NOMO-1 treated with DMSO at 0.1 percent for 48 hours (cell line): Measurements from ENCODE around the gene TDP2.

Source experiments
- DNase-seq: peaks from one replicate; lab custom pipeline; 2025; ENCODE audit not compliant: unreplicated experiment; lab: John Stamatoyannopoulos, UW

The TDP2 gene, protein sequence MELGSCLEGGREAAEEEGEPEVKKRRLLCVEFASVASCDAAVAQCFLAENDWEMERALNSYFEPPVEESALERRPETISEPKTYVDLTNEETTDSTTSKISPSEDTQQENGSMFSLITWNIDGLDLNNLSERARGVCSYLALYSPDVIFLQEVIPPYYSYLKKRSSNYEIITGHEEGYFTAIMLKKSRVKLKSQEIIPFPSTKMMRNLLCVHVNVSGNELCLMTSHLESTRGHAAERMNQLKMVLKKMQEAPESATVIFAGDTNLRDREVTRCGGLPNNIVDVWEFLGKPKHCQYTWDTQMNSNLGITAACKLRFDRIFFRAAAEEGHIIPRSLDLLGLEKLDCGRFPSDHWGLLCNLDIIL

DNA sequence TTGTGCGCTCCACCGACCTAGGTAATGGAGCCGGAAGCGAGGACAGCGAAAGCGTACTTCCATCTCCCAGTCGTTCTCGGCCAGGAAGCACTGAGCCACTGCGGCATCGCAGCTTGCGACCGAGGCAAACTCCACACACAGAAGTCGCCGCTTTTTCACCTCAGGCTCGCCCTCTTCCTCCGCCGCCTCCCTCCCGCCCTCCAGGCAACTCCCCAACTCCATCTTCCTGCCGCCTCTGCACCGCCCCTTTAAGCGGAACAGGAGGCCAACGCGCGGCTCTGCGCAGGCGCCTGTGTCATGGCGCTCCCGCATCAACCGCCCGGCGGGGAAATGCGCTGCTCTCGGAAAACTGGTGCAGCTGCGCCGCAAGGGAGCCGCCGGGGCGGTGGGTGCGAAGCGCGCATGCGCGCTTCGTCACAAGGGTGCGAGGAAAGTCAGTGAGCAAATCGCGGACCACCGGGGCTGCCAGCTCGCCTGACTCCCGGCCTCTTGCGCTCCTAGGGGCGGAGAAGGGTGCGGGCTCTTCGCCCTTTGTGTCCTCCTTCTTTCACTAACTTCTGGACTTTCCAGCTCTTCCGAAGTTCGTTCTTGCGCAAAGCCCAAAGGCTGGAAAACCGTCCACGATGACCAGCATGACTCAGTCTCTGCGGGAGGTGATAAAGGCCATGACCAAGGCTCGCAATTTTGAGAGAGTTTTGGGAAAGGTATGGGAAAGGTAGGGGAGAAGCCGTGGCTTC, at the start of gene TDP2, which contains the start of gene ACOT13:
Gene TDP2, minus strand, starts transcription at position 259 of the 737 bp plus-strand sequence. Its CDS starts 37 bp downstream, at position 222.
Gene ACOT13, plus strand, starts transcription at position 437 of the 737 bp plus-strand sequence. Its CDS starts 187 bp downstream, at position 624.
- peak; percentile 94 for DNase-seq

DNA sequence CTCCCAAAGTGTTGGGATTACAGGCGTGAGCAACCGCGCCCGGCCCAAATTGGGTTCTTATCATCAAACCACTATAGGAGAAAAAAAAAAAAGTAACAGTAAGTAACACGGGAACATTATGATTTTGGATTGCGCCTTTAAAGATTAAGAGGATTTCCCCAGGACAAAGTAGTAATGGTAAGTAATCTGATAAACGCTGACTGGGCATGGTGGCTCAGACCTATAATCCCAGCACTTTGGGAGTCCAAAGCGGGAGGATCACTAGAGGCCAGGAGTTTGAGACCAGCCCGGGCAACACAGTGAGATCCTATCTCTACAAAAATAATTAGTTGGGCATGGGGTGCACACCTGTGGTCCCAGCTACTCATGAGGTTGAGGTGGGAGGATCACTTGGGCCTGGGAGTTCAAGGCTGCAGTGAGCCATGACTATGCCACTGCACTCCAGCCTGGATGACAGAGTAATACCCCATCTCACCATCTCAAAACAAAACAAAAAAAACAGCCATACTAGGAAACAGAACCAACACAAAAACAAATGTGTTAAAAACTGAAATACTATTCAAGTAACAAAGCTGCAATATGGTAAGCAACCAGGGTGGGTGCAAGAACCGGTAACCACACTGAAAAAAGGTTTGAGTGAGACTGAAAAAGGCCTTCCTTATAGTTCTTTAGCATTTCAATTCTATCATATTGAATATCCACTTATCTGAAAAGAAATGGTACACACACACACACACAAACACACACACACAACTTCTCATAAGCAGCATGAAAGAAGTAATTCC, 44.0 kb upstream of the TDP2 start:
- DNase-seq = no peak

DNA sequence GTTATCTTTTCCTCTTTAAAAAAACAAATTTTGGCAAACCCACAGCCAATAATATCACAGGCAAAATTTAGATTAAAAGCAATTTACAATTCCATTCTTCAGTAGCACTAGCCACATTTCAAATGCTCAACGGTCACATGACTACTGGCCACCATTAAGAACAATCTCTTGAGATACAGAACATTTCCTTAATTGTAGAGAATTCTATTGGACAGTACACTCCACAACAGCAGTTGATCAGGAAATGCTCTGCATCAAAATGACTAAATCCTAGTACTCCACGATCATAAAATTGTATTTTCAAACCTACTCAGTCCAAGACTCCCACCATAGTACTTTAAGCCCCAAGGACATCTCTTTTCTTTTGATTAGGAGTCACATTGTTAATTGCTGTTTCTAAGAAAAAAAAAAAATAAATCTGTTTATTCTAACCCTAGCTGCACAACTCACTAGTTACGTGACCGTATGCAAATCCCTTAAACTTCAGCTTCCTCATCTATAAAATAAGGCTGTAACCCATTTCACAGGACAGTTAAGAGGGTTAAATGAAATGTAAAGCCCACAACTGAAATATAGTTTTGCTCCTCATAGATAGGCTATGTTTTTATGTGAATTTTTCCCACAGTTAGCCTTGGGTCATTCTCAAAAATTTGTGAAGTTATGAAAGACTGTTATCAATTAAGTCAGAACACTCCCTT, 42.5 kb upstream of the TDP2 start:
- no peak for DNase-seq

- DNase-seq = no peak
Observed at GRCh38 chr6:24708612-24709011, 41.9 kb upstream of the TDP2 start.

DNA sequence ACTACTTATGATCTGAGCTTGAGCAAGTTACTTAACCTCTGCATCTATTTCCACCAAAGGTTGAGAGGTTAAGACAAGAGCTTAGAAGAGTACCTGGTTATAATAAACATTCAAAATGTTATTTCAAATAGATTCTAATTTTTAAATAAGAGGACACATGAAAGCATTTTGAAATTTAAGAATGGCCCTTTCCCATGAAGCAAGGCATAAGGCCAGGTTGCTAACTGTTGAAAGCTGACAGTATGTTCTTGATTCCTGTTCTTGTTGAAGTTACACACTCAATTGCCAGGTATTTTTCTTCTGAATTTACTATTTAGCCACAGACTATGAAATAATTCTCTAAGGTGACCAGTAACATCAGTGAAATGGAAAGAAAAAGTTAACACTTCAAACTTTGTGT, 37.8 kb upstream of the TDP2 start:
- DNase-seq = no peak

GRCh38 chr6:24702720-24703282, 36.1 kb upstream of the TDP2 start:
- no peak for DNase-seq

GRCh38 chr6:24699521-24700359, 33.0 kb upstream of the TDP2 start:
- no peak for DNase-seq

DNA sequence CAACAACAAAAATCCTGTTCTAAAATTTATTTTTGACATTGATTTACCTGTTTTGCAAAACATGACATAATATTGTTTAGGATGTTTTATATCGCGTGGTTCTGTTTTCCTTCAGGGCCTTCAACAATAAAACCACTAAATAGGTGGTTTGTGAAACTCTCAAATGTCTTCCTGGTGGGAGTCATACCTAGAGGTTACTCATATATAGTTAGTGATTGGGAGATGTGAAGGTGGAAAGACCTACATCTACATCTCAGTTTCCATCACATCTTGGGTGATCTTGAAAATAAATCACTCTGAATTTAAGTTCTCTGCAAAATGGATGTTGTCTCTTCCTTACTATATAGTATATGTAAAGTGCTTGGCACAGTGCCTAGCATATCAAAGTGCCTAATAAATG, 29.4 kb upstream of the TDP2 start:
- DNase-seq = no peak

- peak; percentile 40 for DNase-seq
Observed at GRCh38 chr6:24695635-24696034, 28.9 kb upstream of the TDP2 start.

- DNase-seq = no peak
Observed at GRCh38 chr6:24694198-24694597, 27.5 kb upstream of the TDP2 start.

DNA sequence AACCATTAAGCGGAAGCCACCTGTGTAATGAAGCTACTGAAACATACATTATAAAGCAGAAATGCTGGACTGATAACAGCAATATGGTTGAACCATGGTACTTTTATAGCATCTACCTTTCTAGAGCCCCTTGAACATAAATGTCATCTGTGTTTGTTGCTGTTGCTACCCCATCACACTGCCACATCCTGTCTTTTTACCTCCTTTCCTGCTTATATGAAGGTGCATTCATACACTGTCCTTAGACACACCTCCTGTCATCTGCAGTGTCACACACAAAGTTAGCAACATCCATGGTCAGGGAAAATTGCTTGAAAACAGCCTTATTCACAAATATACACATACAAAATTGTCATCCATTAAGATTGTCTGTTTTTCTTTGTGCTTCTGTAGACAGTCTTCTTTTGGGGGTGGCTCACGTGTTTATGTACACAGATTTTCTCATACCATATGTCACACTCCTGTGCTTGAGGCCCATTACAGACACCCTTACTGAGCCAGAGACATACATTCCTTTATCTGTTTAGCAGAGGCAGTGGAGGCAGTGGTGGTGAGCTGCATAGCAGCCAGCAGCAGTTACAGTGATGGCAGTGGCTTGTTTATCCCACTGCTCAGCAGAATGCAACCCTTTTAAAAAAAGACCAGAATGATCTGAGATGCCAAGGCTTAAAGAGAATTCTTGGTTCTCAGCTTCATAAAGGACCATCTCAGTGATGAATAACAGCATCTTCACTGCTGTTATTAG, 26.3 kb upstream of the TDP2 start:
- no peak for DNase-seq

- DNase-seq = no peak
Observed at GRCh38 chr6:24692415-24692814, 25.7 kb upstream of the TDP2 start.

- no peak for DNase-seq
Observed at GRCh38 chr6:24692003-24692402, 25.3 kb upstream of the TDP2 start.

DNA sequence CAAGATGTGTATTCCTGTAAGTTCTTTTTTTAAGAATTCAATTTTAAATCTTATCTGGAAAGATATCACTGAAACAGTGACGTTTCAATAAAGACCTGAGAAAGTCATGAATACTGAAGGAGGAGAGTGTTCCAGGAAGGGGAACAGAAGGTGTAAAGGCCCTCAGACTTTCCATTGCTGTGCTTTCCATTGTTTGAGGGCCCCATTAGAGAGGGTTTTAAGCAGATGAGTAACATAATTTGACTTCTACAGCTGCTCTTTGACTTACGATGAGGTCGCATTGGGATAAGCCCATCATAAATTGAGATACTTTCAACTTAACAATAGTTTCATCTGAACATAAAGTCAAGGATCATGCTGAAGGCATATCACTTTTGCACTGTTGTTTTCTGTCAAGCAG, 24.9 kb upstream of the TDP2 start:
- no peak for DNase-seq

DNA sequence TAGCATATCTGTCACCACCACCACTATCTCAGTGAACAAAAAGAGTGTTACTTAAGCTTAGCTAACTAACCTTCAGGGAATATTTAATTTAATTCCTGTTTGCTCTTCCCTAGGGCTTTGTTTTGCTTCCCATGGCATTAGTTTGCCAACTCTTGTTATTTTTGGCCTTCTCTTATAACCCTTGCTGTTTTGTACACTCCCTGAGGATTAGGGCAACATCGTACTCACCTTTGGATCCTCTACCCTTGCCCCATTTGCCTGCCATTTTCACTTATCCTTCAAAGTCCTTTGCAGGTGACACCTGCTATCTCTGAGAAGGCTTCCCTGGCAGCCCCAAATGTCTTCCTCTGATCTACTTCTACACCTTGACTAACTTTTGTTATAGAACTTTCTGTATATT, 23.9 kb upstream of the TDP2 start:
- DNase-seq = no peak

- no peak for DNase-seq
Observed at GRCh38 chr6:24689964-24690363, 23.3 kb upstream of the TDP2 start.

DNA sequence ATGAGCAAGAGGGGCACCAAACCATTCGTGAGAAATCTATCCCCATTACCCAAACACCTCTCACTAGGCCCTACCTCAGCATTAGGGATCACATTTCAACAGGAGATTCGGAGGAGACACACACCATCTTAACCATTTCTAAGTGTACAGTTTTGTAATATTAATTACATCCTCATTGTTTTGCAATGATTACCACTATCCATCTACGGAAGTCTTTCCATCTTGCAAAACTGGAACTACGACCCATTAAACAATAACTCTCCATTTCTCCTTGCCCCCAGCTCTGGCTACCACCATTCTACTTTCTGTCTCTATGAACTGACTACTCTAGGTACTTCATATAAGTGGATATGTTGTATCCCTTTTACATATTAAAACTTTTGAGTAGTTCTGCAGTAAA, 20.2 kb upstream of the TDP2 start:
- DNase-seq = peak; percentile 23

DNA sequence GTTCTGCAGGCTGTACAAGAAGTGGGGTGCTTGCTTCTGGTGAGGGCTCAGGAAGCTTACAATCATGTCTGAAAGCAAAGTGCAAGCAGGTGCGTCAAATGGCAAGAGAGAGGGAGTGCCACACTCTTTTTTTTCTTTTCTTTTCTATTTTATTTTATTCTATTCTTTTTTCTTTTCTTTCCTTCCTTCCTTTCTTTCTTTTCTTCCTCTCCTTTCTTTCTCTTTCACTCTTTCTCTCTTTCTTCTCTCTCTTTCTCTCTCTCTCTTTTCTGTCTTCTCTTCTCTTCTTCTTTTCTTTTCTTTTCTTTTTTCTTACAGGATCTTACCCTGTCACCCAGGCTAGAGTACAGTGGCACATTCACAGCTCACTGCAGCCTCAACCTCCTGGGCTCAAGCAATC, 19.7 kb upstream of the TDP2 start:
- DNase-seq = no peak
